Liver (tissue), 2 donors: ENCODE measurements around the gene FBXO28.
A peak's percentile ranks its signal among the peaks of the same experiment; 100 is the strongest.

Experiments used
- JUND ChIP-seq, 2 donors: IDR thresholded peaks; 2 replicates each; pipeline ENCODE4 v1.6.1; 2016; ENCODE audit warnings: antibody characterized with exemption in 2 of 2
- TAF1 ChIP-seq: conservative IDR thresholded peaks from 2 replicates; pipeline ENCODE4 v1.6.1; 2016; ENCODE audit warnings: antibody characterized with exemption, mild to moderate bottlenecking
- donor health status: healthy.

DNA sequence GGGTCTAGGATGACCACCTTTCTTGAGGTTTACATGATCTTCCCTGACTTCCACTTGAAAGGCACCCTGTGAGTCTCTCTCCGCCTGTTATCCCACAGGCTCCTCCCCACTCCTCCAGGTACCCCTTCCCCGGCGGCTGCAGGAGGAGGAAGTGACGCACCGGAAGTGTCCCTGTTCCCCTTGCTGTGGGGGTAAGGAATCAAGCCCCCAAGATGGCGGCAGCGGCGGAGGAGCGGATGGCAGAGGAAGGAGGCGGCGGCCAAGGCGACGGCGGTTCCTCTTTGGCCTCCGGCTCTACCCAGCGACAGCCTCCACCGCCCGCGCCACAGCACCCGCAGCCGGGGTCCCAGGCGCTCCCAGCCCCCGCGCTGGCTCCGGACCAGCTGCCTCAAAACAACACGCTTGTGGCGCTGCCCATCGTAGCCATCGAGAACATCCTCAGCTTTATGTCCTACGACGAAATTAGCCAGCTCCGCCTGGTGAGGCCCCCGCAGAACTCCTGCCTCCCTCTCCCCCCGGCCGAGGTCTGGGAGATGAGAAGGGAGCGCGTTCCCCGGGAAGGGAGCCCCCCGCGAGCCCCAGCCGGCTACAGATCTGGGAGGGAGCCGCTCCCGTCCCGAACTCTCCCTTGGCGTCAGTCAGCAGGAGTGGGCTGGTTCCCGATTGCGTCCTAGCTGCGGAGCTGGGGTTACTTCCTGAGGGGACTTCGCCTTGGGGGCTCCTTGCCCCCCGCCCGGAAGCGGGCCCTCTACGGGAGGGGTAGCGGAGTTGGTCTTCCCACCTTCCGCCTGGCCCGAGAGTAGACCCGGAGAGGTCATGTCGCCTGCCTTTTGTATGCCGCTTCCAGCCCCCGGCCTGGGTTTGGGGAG lies at the start of gene FBXO28:
- no peak for TF ChIP-seq JUND (IDR thresholded peaks at IDR 0.05)
- TF ChIP-seq TAF1 = peak; percentile 95
